A673 (cell line): Measurements from ENCODE around the gene ADAMTS14. TPM values are rescaled to one million over a fixed set of nuclear protein-coding genes. Genes with fewer than 3 reads are reported as not detected.
"Not testable (repeated sequence)": the region's sequence is repeated elsewhere in the genome, so short reads cannot be mapped to it uniquely, and the experiment has no call there.

Source experiments
- BruUV-seq: library from RNA; stranded (reverse); fragments of 400-500 nt; replicated peaks from 2 replicates; lab custom pipeline; 2021; lab: Mats Ljungman, UMichigan
- CTCF ChIA-PET: fragments of 300-600 bp; sonication (Branson Sonifier 250); formaldehyde crosslinking; loops from one replicate; lab custom pipeline; 2022; ENCODE audit warnings: antibody characterized with exemption; lab: Charles Lee
- POLR2A ChIA-PET: fragments of 300-600 bp; sonication (Branson Sonifier 250); formaldehyde crosslinking; loops from one replicate; lab custom pipeline; 2022; ENCODE audit warnings: antibody characterized with exemption; ENCODE audit not compliant: low non-redundant PET; lab: Charles Lee
- DNase-seq: peaks from one replicate; pipeline ENCODE4 v3.0.0-alpha.2; 2015; ENCODE audit warnings: low spot score
- H3K27ac ChIP-seq: fragments of 200-600 bp; sonication (generic); 2 replicates; pipeline ENCODE4 v1.5.1; 2016; ENCODE audit warnings: mixed run types, low read depth, mild to moderate bottlenecking, mixed read lengths, antibody characterized with exemption, low read length; ENCODE audit not compliant: poor library complexity, severe bottlenecking
- H3K27me3 ChIP-seq: fragments of 200-600 bp; sonication (generic); replicated peaks from 2 replicates; pipeline ENCODE4 v1.6.1; 2017; ENCODE audit warnings: mixed run types, low read depth, mild to moderate bottlenecking, mixed read lengths, antibody characterized with exemption, low read length; ENCODE audit not compliant: insufficient read depth, poor library complexity
- H3K36me3 ChIP-seq: fragments of 200-600 bp; sonication (generic); 2 replicates; pipeline ENCODE4 v1.6.1; 2016; ENCODE audit warnings: mixed run types, mild to moderate bottlenecking, mixed read lengths, antibody characterized with exemption, low read length; ENCODE audit not compliant: insufficient read depth, poor library complexity, severe bottlenecking
- H3K4me1 ChIP-seq: fragments of 200-600 bp; sonication (generic); 2 replicates; pipeline ENCODE4 v1.6.1; 2017; ENCODE audit warnings: mixed run types, mild to moderate bottlenecking, mixed read lengths, antibody characterized with exemption, low read length; ENCODE audit not compliant: insufficient read depth, poor library complexity, severe bottlenecking
- H3K4me3 ChIP-seq: fragments of 200-600 bp; sonication (generic); 2 replicates; pipeline ENCODE4 v1.5.1; 2016; ENCODE audit warnings: low read depth, mixed run types, mild to moderate bottlenecking, mixed read lengths, low read length; ENCODE audit not compliant: poor library complexity, severe bottlenecking
- H3K9me3 ChIP-seq: fragments of 200-600 bp; sonication (generic); 2 replicates; pipeline ENCODE4 v1.6.1; 2016; ENCODE audit warnings: mixed run types, low read depth, mild to moderate bottlenecking, mixed read lengths, antibody characterized with exemption, low read length; ENCODE audit not compliant: poor library complexity, severe bottlenecking
- CTCF ChIP-seq: fragments of 300-800, 200-600 bp; sonication (generic); conservative IDR thresholded peaks from 2 replicates; pipeline ENCODE4 v1.5.1; 2017; ENCODE audit warnings: low read depth, mild to moderate bottlenecking, antibody characterized with exemption, low read length, moderate library complexity, mixed read lengths
- EZH2 ChIP-seq: fragments of 200-600 bp; sonication (generic); IDR thresholded peaks from 2 replicates; pipeline ENCODE4 v1.6.1; 2017; ENCODE audit warnings: borderline replicate concordance, low read depth, mild to moderate bottlenecking, mixed read lengths, antibody characterized with exemption, low read length; ENCODE audit not compliant: poor library complexity, severe bottlenecking
- intact Hi-C: fragments of 100-400 bp; cut with micrococcal nuclease; formaldehyde crosslinking; loops from one replicate; pipeline ENCODE4 v1.10.0; 2022; ENCODE audit not compliant: unreplicated experiment
- total RNA-seq: library from RNA; stranded (reverse); gene quantifications from 2 replicates; pipeline ENCODE4 v1.2.3, GENCODE V29; 2021

Gene ADAMTS14
- total RNA-seq, 1 experiment from 2014 or later, result 0.21 TPM

- POLR2A ChIA-PET, result no interaction called here
- intact Hi-C loops, result no loop called here
Measured at GRCh38 chr10:70769121-70769520, 96.8 kb downstream of the ADAMTS14 start.

GRCh38 chr10:70770001-70770400 is 97.7 kb downstream of the ADAMTS14 start:
- POLR2A ChIA-PET, result no interaction called here
- no peak overlapping the region for H3K4me3 ChIP-seq
- H3K36me3 ChIP-seq, result no peaks in the 10 kb centered on the region
- peaks cover 4% of the 10 kb centered on the region for H3K9me3 ChIP-seq
- DNase-seq, result no peak
- CTCF ChIA-PET, result no interaction called here
- intact Hi-C loops, result no loop called here
- H3K27me3 ChIP-seq, result no peaks in the 10 kb centered on the region
- H3K27ac ChIP-seq, result no peak overlapping the region
- TF ChIP-seq CTCF (no peak), EZH2 (no peak)
- BruUV-seq, result no TSS peak
- no peaks in the 10 kb centered on the region for H3K4me1 ChIP-seq

More at GRCh38 chr10:70769121-70769520, 96.8 kb downstream of the ADAMTS14 start:
- H3K4me3 ChIP-seq, result no peak overlapping the region
- no peak for DNase-seq
- no peaks in the 10 kb centered on the region for H3K4me1 ChIP-seq
- BruUV-seq, result no TSS peak
- TF ChIP-seq CTCF, result no peak
- TF ChIP-seq EZH2, result no peak
- no peak overlapping the region for H3K27ac ChIP-seq
- peaks cover 4% of the 10 kb centered on the region for H3K9me3 ChIP-seq
- no peaks in the 10 kb centered on the region for H3K27me3 ChIP-seq
- no peaks in the 10 kb centered on the region for H3K36me3 ChIP-seq
- CTCF ChIA-PET, result no interaction called here

GRCh38 chr10:70770516-70770915 is 98.2 kb downstream of the ADAMTS14 start:
- intact Hi-C loops, H3K36me3 ChIP-seq, CTCF ChIA-PET, DNase-seq, H3K4me3 ChIP-seq, POLR2A ChIA-PET, H3K27me3 ChIP-seq, H3K27ac ChIP-seq, H3K9me3 ChIP-seq, BruUV-seq, H3K4me1 ChIP-seq: not testable (repeated sequence)

GRCh38 chr10:70771311-70772194 is 99.2 kb downstream of the ADAMTS14 start:
- no peaks in the 10 kb centered on the region for H3K9me3 ChIP-seq
- H3K36me3 ChIP-seq, result no peaks in the 10 kb centered on the region
- H3K27me3 ChIP-seq, result no peaks in the 10 kb centered on the region
- no peak overlapping the region for H3K4me3 ChIP-seq
- H3K4me1 ChIP-seq, result no peaks in the 10 kb centered on the region
- no peak for DNase-seq
- no peak overlapping the region for H3K27ac ChIP-seq
- no peak for TF ChIP-seq EZH2
- no peak for TF ChIP-seq CTCF
- BruUV-seq, result no TSS peak
- ChIA-PET POLR2A (no interaction called here), CTCF (no interaction called here)
- intact Hi-C loops, result no loop called here
